ENCODE data around the gene LORICRIN.

DNA sequence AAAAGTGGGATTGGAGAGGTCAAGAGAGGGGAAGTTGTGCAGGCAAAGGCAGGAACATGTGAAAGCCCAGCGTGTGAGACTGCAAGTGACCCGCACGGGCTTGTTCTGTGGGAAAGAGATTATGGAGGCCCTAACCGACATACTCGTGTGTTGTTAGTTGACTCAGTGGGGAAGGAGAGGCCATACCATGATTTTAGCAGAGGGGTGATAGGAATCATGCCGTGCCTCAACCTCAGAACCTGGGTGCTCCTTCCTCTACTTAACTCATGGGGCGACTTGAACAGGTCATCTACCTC, 33.9 kb downstream of the LORICRIN start:
- TF ChIP-seq, protein P1, sequence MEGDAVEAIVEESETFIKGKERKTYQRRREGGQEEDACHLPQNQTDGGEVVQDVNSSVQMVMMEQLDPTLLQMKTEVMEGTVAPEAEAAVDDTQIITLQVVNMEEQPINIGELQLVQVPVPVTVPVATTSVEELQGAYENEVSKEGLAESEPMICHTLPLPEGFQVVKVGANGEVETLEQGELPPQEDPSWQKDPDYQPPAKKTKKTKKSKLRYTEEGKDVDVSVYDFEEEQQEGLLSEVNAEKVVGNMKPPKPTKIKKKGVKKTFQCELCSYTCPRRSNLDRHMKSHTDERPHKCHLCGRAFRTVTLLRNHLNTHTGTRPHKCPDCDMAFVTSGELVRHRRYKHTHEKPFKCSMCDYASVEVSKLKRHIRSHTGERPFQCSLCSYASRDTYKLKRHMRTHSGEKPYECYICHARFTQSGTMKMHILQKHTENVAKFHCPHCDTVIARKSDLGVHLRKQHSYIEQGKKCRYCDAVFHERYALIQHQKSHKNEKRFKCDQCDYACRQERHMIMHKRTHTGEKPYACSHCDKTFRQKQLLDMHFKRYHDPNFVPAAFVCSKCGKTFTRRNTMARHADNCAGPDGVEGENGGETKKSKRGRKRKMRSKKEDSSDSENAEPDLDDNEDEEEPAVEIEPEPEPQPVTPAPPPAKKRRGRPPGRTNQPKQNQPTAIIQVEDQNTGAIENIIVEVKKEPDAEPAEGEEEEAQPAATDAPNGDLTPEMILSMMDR (IDR thresholded peaks at IDR 0.05; ENCODE audit: low read depth, low read length) = no peak
- TF ChIP-seq EZH2phosphoT487 (IDR thresholded peaks at IDR 0.05; ENCODE audit: low read depth) = no peak
